Lung (tissue), 12 donors: ENCODE data around the gene SHTN1. TPM values are rescaled to one million over a fixed set of nuclear protein-coding genes. Genes with fewer than 3 reads are reported as not detected.

Source experiments
- ATAC-seq: fragments of 200-7000 bp; cut with Tn5 transposase; one replicate; pipeline ENCODE4 v1.9.1; 2020; ENCODE audit warnings: moderate number of reproducible peaks; ENCODE audit not compliant: insufficient read depth, low FRiP score
- DNase-seq, 3 donors: peaks; one replicate each; pipeline ENCODE4 v3.0.0-alpha.2; 2013 to 2017
- H3K27ac ChIP-seq, 2 donors: one replicate each; pipeline ENCODE4 v1.5.1; 2013; ENCODE audit warnings: mild to moderate bottlenecking in 2 of 2, moderate library complexity in 2 of 2, control low read depth in 1 of 2, inconsistent platforms in 1 of 2, low read depth in 1 of 2, low read length in 1 of 2
- H3K27me3 ChIP-seq, 3 donors: one replicate each; pipeline ENCODE4 v1.5.1; 2013; ENCODE audit warnings: low read length in 2 of 3; ENCODE audit not compliant: control insufficient read depth in 3 of 3, insufficient read depth in 3 of 3
- H3K36me3 ChIP-seq, 4 donors: one replicate each; pipeline ENCODE4 v1.5.1; 2013; ENCODE audit warnings: low read length in 4 of 4, mild to moderate bottlenecking in 1 of 4, moderate library complexity in 1 of 4; ENCODE audit not compliant: control insufficient read depth in 4 of 4, insufficient read depth in 4 of 4
- H3K4me1 ChIP-seq, 5 donors: one replicate each; pipeline ENCODE4 v1.5.1; 2013; ENCODE audit warnings: low read length in 5 of 5, mild to moderate bottlenecking in 2 of 5, moderate library complexity in 1 of 5; ENCODE audit not compliant: control insufficient read depth in 5 of 5, insufficient read depth in 5 of 5
- H3K4me3 ChIP-seq: one replicate; pipeline ENCODE4 v1.5.1; 2013; ENCODE audit warnings: mild to moderate bottlenecking, control low read depth, moderate library complexity
- H3K9ac ChIP-seq, 2 donors: one replicate each; pipeline ENCODE4 v1.5.1; 2013; ENCODE audit warnings: low read length in 2 of 2, control low read depth in 1 of 2; ENCODE audit not compliant: insufficient read depth in 1 of 2
- H3K9me3 ChIP-seq, 4 donors: one replicate each; pipeline ENCODE4 v1.5.1; 2013; ENCODE audit warnings: low read length in 3 of 4, mild to moderate bottlenecking in 1 of 4, moderate library complexity in 1 of 4; ENCODE audit not compliant: control insufficient read depth in 4 of 4, insufficient read depth in 3 of 4
- CTCF ChIP-seq: IDR thresholded peaks from 2 replicates; pipeline ENCODE4 v1.5.1; 2012; ENCODE audit warnings: mild to moderate bottlenecking; ENCODE audit errors: control extremely low read depth, extremely low read depth
- WGBS, 2 donors: extraction: QIAGEN DNeasy Blood & Tissue Kit; methylation state at CpG; one replicate each; pipeline ENCODE4 v1.1.7; 2013; 5-methylcytosine and 5-hydroxymethylcytosine counted together
- polyA plus RNA-seq, 2 donors: library from polyadenylated mRNA; stranded (reverse); fragments of 200-250 nt; gene quantifications; one replicate each; pipeline ENCODE4 v1.2.1, GENCODE V29; 2013
- total RNA-seq, 2 donors: library from RNA; depleted of rRNA in 1 of 2; stranded (reverse); fragments of >200 nt in 1 of 2; gene quantifications; one replicate each; pipeline ENCODE4 v1.2.1, GENCODE V29; 2014 to 2021
- donor health status: control.
- donor health status: control.
- donor health status: Bipolar disorder and iron deficiency.
- donor health status: healthy.
- donor health status: DM: yes; HTN: yes; CAD: no.

The SHTN1 gene
- total and polyA plus RNA-seq, 4 donors: 14.0 to 28.4 (median 16.7) TPM

DNA sequence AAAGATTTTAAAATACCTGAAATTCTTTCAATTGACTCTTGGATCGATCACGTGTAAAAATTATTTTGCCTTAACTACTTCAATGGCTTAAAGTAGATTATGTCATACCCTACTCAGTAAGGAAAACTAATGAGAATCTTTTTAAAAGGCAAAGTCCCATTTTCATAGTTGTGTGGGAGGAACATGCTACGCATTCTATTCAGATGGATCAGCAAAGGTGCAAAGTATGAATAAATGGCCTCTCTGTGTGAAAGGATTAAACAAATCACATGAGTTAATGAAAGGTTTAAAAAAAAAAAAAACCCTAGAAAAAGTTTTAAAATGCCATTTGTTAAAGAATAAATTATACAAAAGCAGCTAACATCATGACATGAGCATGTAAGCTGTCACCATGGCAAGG, 78.6 kb downstream of the SHTN1 start:
- H3K27ac ChIP-seq: no peak overlapping the region
- DNase-seq (no peak), ATAC-seq (no peak)
- H3K4me1 ChIP-seq: no peaks in the 10 kb centered on the region
- H3K9me3 ChIP-seq: no peaks in the 10 kb centered on the region
- TF ChIP-seq CTCF: no peak
- H3K27me3 ChIP-seq: no peaks in the 10 kb centered on the region
- H3K4me3 ChIP-seq: no peak overlapping the region
- H3K36me3 ChIP-seq: peaks cover 0 to 2% (median 0%) of the 10 kb centered on the region in 4 donors
- H3K9ac ChIP-seq: no peak overlapping the region
- WGBS, 2 donors: 87% methylated on average over 3 of the region's 3 CpGs

DNA sequence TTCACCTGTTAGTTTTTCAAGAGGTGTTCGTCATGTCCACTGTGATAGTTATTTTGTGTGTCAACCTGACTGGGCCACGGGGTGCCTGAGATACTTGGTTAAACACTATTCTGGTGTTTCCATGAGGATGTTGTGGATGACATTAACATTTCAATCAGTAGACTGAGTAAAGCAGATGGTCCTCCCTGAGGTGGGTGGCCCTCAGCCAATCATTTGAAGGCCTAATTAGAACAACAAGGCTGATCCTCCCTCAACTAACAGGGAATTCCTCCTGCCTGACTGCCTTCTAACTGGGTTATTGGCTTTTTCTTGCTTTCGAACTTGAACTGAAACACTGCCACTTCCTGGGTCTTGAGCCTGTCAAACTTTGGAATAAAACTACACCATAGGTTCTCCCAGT, 79.9 kb downstream of the SHTN1 start:
- DNase-seq: no peak
- 89 to 91% methylated on average over 3 of the region's 3 CpGs for WGBS, 2 donors
- Histone ChIP-seq H3K36me3 (peaks cover 0 to 5% (median 0%) of the 10 kb centered on the region in 4 donors), H3K27ac (no peak overlapping the region), H3K4me3 (no peak overlapping the region), H3K9ac (no peak overlapping the region), H3K9me3 (no peaks in the 10 kb centered on the region), H3K27me3 (no peaks in the 10 kb centered on the region), H3K4me1 (no peaks in the 10 kb centered on the region)
- TF ChIP-seq CTCF: no peak
- no peak for ATAC-seq

DNA sequence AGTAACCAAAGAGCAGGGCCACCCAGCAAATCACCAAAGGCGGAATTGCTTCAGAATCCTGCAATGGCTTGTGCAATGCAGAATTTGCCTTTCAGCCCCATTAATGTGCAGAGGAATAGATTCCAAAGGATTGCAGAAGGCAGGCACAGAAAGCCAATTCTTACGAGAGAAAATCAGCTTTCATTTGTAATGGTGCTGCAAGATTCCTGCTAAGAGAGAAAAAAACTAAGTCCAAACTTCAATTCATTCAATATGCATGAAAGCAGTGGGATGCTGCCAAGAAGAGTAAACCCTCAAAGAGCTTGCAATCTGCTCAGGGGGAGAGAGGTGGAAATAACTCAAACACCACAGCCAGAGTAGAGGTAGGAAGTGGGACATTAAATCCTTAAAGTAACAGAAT, 85.3 kb downstream of the SHTN1 start:
- ATAC-seq (no peak), DNase-seq (peak in 1 of 3 donors; percentile 26)
- no peak for TF ChIP-seq CTCF
- Histone ChIP-seq H3K9ac (no peak overlapping the region), H3K27ac (no peak overlapping the region), H3K4me3 (no peak overlapping the region), H3K27me3 (no peaks in the 10 kb centered on the region), H3K9me3 (no peaks in the 10 kb centered on the region), H3K4me1 (no peaks in the 10 kb centered on the region), H3K36me3 (peaks cover 0 to 3% (median 0%) of the 10 kb centered on the region in 4 donors)
- WGBS, 2 donors: 46 to 48% methylated on average over 2 of the region's 2 CpGs

GRCh38 chr10:116919164-116919563, 85.8 kb downstream of the SHTN1 start:
- H3K27me3 ChIP-seq: no peaks in the 10 kb centered on the region
- DNase-seq (no peak), ATAC-seq (no peak)
- no peaks in the 10 kb centered on the region for H3K9me3 ChIP-seq
- TF ChIP-seq CTCF: no peak
- H3K27ac ChIP-seq: no peak overlapping the region
- H3K4me3 ChIP-seq: no peak overlapping the region
- WGBS, 2 donors: 94 to 96% methylated on average over 2 of the region's 2 CpGs
- H3K4me1 ChIP-seq: no peaks in the 10 kb centered on the region
- peaks cover 0 to 3% (median 0%) of the 10 kb centered on the region in 4 donors for H3K36me3 ChIP-seq
- H3K9ac ChIP-seq: no peak overlapping the region
